ENCODE data around the gene COL5A2.

The COL5A2 gene

GRCh38 chr2:189008555-189009262, 170.9 kb downstream of the COL5A2 start:
- DNase-seq (ENCODE audit: low spot score): no peak
- no peak for FAIRE-seq

GRCh38 chr2:189002079-189002478, 177.5 kb downstream of the COL5A2 start:
- no peak for FAIRE-seq
- DNase-seq (ENCODE audit: low spot score): peak; percentile 26

- no peak for FAIRE-seq
Observed at GRCh38 chr2:189000221-189000620, 179.3 kb downstream of the COL5A2 start.

GRCh38 chr2:188997263-188997662, 182.3 kb downstream of the COL5A2 start:
- DNase-seq (ENCODE audit: low spot score) (no peak), FAIRE-seq (no peak)

More at GRCh38 chr2:189000221-189000620, 179.3 kb downstream of the COL5A2 start:
- DNase-seq (ENCODE audit: low spot score): no peak

- no peak for FAIRE-seq
Observed at GRCh38 chr2:188993247-188993646, 186.3 kb downstream of the COL5A2 start.

GRCh38 chr2:188986839-188987238, 192.7 kb downstream of the COL5A2 start:
- DNase-seq (ENCODE audit: low spot score): no peak
- no peak for FAIRE-seq

More at GRCh38 chr2:188993247-188993646, 186.3 kb downstream of the COL5A2 start:
- DNase-seq (ENCODE audit: low spot score): no peak

- no peak for DNase-seq (ENCODE audit: low spot score)
- FAIRE-seq: no peak
Observed at GRCh38 chr2:188984680-188985079, 194.9 kb downstream of the COL5A2 start.

GRCh38 chr2:188984065-188984491, 195.5 kb downstream of the COL5A2 start:
- no peak for DNase-seq (ENCODE audit: low spot score)
- FAIRE-seq: no peak

GRCh38 chr2:188983427-188984064, 196.0 kb downstream of the COL5A2 start:
- peak; percentile 41 for FAIRE-seq

More at GRCh38 chr2:188983427-188984064, 196.0 kb downstream of the COL5A2 start:
- no peak for DNase-seq (ENCODE audit: low spot score)

Measured in RCC 7860 (cell line).